Measurements from ENCODE around the gene FOXRED1. TPM values are rescaled to one million over a fixed set of nuclear protein-coding genes. Genes with fewer than 3 reads are reported as not detected.

The FOXRED1 gene
- total RNA-seq, 2 donors from 2014 or later: 50.7 to 55.8 TPM

- no peak overlapping the region for H3K27ac ChIP-seq (ENCODE audit: low read depth, low read length)
- Mint-ChIP-seq H3K9me3 (no peaks in the 10 kb centered on the region), H3K27me3 (ENCODE audit: insufficient read depth) (peaks cover 1% of the 10 kb centered on the region), H3K4me1 (peaks cover 7% of the 10 kb centered on the region), H3K36me3 (ENCODE audit: low read depth) (peaks cover 44% of the 10 kb centered on the region), H3K27ac (no peak overlapping the region), H3K4me3 (no peak overlapping the region)
- H3K36me3 ChIP-seq (ENCODE audit: control insufficient read depth, insufficient read depth, low read length): peaks cover 39% of the 10 kb centered on the region
- peaks cover 4% of the 10 kb centered on the region for H3K27me3 ChIP-seq (ENCODE audit: control insufficient read depth, insufficient read depth, low read length, poor library complexity, severe bottlenecking)
- H3K4me3 ChIP-seq (ENCODE audit: low read length): no peak overlapping the region
- no peaks in the 10 kb centered on the region for H3K4me1 ChIP-seq (ENCODE audit: control insufficient read depth, insufficient read depth, low read length)
- no peak for DNase-seq
- no peak for TF ChIP-seq CTCF (conservative IDR thresholded peaks at IDR 0.05)
- no peak overlapping the region for H3K9ac ChIP-seq (ENCODE audit: extremely low read depth, low read length, poor library complexity, severe bottlenecking)
- H3K9me3 ChIP-seq (ENCODE audit: control insufficient read depth, low read length): no peaks in the 10 kb centered on the region
- WGBS, 2 experiments (ENCODE audit: insufficient coverage in 1 of 2, insufficient read length in 1 of 2): 95 to 100% methylated on average over 2 to 4 of the region's 4 CpGs
Measured at GRCh38 chr11:126277780-126278179, 8.8 kb downstream of the FOXRED1 start.

GRCh38 chr11:126279191-126279590 is 10.2 kb downstream of the FOXRED1 start:
- DNase-seq: no peak
- H3K4me1 ChIP-seq (ENCODE audit: control insufficient read depth, insufficient read depth, low read length): no peaks in the 10 kb centered on the region
- no peaks in the 10 kb centered on the region for H3K9me3 ChIP-seq (ENCODE audit: control insufficient read depth, low read length)
- Mint-ChIP-seq H3K9me3 (no peaks in the 10 kb centered on the region), H3K4me1 (peaks cover 10% of the 10 kb centered on the region), H3K4me3 (no peak overlapping the region), H3K27ac (no peak overlapping the region), H3K36me3 (ENCODE audit: low read depth) (peaks cover 31% of the 10 kb centered on the region), H3K27me3 (ENCODE audit: insufficient read depth) (peaks cover 1% of the 10 kb centered on the region)
- no peak overlapping the region for H3K9ac ChIP-seq (ENCODE audit: extremely low read depth, low read length, poor library complexity, severe bottlenecking)
- H3K27ac ChIP-seq (ENCODE audit: low read depth, low read length): no peak overlapping the region
- H3K27me3 ChIP-seq (ENCODE audit: control insufficient read depth, insufficient read depth, low read length, poor library complexity, severe bottlenecking): peaks cover 4% of the 10 kb centered on the region
- peaks cover 26% of the 10 kb centered on the region for H3K36me3 ChIP-seq (ENCODE audit: control insufficient read depth, insufficient read depth, low read length)
- H3K4me3 ChIP-seq (ENCODE audit: low read length): no peak overlapping the region
- 88 to 90% methylated on average over 8 of the region's 8 CpGs for WGBS, 2 experiments (ENCODE audit: insufficient coverage in 1 of 2, insufficient read length in 1 of 2)
- no peak for TF ChIP-seq CTCF (conservative IDR thresholded peaks at IDR 0.05)

GRCh38 chr11:126280595-126280994 is 11.6 kb downstream of the FOXRED1 start:
- 94 to 97% methylated on average over 5 of the region's 5 CpGs for WGBS, 2 experiments (ENCODE audit: insufficient coverage in 1 of 2, insufficient read length in 1 of 2)
- H3K27me3 Mint-ChIP-seq (ENCODE audit: insufficient read depth): peaks cover 1% of the 10 kb centered on the region
- Histone ChIP-seq H3K4me1 (ENCODE audit: control insufficient read depth, insufficient read depth, low read length) (no peaks in the 10 kb centered on the region), H3K27me3 (ENCODE audit: control insufficient read depth, insufficient read depth, low read length, poor library complexity, severe bottlenecking) (peaks cover 4% of the 10 kb centered on the region), H3K36me3 (ENCODE audit: control insufficient read depth, insufficient read depth, low read length) (peaks cover 14% of the 10 kb centered on the region), H3K9ac (ENCODE audit: extremely low read depth, low read length, poor library complexity, severe bottlenecking) (no peak overlapping the region), H3K4me3 (ENCODE audit: low read length) (no peak overlapping the region), H3K9me3 (ENCODE audit: control insufficient read depth, low read length) (no peaks in the 10 kb centered on the region), H3K27ac (ENCODE audit: low read depth, low read length) (no peak overlapping the region)
- no peaks in the 10 kb centered on the region for H3K9me3 Mint-ChIP-seq
- H3K36me3 Mint-ChIP-seq (ENCODE audit: low read depth): peaks cover 18% of the 10 kb centered on the region
- no peak overlapping the region for H3K27ac Mint-ChIP-seq
- DNase-seq: no peak
- TF ChIP-seq CTCF (conservative IDR thresholded peaks at IDR 0.05): no peak
- H3K4me1 Mint-ChIP-seq: peaks cover 10% of the 10 kb centered on the region
- no peak overlapping the region for H3K4me3 Mint-ChIP-seq

All from endodermal cell (in vitro differentiated cells).